Measurements from ENCODE around the gene CARD14.
"Not testable (repeated sequence)": the region's sequence is repeated elsewhere in the genome, so short reads cannot be mapped to it uniquely, and the experiment has no call there.

The CARD14 gene

DNA sequence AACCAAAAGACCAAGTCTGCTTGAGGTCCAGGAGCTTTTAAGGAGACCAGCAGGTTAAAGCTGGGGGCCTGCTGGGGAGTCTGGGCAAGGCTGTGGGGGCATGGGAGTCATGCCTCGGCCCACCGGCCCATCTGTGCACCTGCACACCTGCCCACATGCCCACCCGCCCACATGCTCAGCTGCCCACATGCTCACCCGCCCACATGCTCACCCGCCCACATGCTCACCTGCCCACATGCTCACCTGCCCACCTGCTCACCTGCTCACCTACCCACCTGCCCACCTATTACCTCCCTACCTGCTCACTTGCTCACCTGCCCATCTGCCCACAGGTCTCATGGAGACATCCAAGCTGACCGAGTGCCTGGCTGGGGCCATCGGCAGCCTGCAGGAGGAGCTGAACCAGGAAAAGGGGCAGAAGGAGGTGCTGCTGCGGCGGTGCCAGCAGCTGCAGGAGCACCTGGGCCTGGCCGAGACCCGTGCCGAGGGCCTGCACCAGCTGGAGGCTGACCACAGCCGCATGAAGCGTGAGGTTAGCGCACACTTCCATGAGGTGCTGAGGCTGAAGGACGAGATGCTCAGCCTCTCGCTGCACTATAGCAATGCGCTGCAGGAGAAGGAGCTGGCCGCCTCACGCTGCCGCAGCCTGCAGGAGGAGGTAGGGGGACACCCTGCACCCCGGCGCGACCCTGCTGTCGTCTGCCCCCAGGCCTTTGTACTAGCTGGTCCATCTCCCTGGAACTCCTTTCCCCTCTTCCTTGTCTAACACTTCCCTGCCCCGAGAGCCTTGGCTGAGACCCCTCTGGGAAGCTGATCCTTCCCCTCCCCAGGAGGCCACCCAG lies 14.0 kb downstream of the CARD14 start:
- no peak for DNase-seq (ENCODE audit: low spot score)

DNA sequence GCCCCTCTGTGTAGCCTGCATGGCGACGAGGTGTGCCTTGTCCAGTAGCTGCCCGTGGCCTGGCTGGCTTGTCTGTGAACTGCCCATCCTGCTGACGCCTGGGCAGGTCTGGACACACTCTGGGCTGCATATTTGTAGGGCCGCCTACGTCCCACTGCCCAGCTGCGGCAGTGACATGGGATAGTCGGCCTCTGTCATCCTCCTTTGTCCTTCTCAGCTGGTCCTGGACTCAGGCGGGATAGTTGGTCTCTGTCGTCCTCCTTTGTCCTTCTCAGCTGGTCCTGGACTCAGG lies 14.5 kb downstream of the CARD14 start:
- DNase-seq (ENCODE audit: low spot score) = no peak

- DNase-seq (ENCODE audit: low spot score) = no peak
These were observed 16.1 kb downstream of the CARD14 start for GRCh38 chr17:80185968-80186367.

DNA sequence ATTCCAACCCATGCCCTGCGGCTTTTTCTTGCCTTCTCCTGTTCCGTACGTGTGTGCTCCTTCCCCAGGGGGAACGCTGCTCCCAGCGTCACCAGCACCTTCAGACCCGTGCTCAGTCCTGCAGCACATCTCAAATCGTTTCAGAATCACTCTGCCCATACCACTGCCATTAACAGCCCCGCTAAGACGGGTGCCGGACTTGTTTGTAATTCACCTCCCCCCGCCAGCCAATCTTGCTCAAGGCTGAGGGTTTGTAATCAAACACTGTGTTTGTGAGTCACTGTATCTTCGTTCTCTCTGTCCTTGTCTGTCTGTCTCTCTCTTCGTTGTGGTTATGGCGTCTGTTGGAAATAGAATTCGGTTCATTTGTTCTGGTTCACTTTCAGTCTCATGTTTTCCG lies 17.3 kb downstream of the CARD14 start:
- DNase-seq (ENCODE audit: low spot score) = no peak

DNA sequence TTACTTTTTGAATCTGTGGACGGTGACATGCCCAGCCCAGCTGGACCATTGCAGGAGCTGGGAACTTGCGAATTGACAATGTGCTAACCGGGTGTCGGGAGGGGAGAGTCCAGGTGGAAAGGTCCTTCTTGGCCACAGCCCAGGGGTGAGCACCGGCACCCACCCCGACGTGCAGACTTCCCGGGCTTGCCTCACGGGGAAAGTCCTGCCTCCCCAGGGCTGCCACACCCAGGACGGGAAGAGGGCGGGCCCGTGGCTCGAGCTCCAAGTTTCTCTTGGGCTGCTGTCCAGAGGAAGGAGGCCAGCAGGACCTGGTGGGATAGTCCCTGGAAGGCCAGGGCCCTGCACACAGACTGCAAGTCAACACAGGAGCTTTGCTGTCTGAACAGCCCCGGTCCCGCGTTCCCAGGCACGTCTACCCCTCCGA lies 17.7 kb downstream of the CARD14 start:
- DNase-seq (ENCODE audit: low spot score) = no peak

- DNase-seq (ENCODE audit: low spot score) = no peak
These were observed 19.8 kb downstream of the CARD14 start for GRCh38 chr17:80189611-80190010.

- DNase-seq (ENCODE audit: low spot score) = no peak
These were observed 20.9 kb downstream of the CARD14 start for GRCh38 chr17:80190716-80191115.

- DNase-seq (ENCODE audit: low spot score) = peak; percentile 61
These were observed 21.4 kb downstream of the CARD14 start for GRCh38 chr17:80191192-80191591.

DNA sequence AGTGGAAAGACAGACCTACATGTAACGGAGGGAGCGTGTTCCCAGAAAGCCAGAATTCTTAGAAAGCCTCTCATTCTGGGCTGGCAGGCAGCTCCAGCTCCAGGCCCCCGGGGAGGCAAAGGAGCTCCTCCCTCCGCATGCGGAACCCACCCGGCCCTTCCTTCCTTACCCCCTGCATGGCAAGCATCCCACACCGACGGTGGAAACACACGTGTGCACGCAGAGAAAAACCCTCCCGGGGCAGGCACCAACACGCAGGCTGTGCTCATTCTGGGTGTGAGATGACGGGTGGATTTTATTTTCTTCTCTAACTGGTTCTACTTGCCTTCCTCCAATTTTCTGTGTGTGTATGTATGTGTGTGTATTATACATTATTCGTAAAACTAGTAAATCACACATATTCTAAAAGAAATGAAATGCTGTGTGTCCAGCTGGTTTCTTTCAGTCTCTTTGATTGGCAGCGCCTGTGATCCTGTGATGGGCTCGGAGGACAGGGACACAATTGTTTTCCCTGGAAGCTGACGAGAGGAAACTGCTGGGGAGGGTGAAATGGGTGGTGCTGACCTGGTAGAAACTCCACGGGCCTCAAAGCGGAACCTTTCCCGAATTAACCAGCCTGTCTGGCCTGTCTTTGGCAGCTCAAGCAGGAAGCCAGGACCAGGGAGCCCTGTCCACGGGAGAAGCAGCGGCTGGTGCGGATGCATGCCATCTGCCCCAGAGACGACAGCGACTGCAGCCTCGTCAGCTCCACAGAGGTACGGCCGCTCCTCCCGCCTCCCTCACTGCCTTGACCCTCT lies 22.2 kb downstream of the CARD14 start:
- no peak for DNase-seq (ENCODE audit: low spot score)

DNA sequence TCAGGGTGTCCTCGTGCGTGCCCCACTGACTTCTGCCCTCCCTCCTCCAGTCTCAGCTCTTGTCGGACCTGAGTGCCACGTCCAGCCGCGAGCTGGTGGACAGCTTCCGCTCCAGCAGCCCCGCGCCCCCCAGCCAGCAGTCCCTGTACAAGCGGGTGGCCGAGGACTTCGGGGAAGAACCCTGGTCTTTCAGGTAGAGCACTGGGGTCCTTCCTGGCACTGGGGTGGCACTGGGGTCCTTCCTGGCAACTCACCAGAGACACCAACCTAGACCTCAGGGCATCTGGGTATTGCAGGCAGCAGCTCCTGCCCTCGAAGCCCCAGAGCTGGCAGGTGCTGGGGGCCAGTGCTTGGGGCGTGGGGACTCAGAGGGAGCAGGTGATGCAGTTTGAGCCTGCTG lies 25.3 kb downstream of the CARD14 start:
- no peak for DNase-seq (ENCODE audit: low spot score)

DNA sequence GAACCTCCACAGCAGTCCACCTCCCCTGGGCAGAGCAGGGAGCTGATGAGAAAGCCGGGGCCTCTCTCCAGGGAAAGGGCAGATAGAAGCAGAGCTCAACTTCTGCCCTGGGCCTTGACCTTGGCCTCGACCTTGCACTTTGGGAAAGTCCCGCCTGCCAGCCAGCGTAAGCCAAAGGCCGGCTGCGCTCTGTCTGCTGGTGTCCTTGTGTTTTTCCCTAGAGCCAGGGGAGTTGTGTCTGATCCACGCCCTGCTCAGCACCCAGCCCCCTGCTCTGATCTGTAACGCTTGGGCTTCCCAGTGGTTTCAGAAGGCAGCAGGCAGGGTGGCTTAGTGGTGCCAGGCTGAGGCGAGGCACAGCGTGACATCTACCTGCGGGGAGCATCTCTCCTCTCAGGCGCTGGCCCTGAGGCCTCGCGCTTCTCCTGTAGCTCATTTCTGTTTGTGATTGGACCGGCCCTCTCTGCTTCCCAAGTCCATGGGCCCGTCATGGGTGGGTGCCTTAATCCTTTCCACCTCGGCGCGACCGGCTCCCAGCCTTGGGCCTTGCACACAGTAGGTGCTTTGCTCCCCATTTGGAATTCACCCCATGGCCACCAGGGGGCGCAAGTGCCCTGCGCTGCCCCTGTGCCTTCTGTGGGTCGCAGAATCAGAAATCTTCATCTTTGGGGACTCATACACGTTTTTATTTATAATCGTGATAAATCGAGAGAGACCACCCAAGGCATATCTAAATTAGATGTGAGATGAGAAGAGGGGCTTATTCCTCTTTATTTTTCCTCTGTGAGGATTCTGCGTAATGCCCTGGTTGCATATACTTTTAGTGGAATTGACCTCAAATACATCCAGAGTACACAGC lies 26.1 kb downstream of the CARD14 start:
- DNase-seq (ENCODE audit: low spot score) = peak; percentile 78

GRCh38 chr17:80196652-80197051 lies 26.8 kb downstream of the CARD14 start:
- no peak for DNase-seq (ENCODE audit: low spot score)

GRCh38 chr17:80198144-80198661 lies 28.4 kb downstream of the CARD14 start:
- DNase-seq (ENCODE audit: low spot score) = peak; percentile 77

DNA sequence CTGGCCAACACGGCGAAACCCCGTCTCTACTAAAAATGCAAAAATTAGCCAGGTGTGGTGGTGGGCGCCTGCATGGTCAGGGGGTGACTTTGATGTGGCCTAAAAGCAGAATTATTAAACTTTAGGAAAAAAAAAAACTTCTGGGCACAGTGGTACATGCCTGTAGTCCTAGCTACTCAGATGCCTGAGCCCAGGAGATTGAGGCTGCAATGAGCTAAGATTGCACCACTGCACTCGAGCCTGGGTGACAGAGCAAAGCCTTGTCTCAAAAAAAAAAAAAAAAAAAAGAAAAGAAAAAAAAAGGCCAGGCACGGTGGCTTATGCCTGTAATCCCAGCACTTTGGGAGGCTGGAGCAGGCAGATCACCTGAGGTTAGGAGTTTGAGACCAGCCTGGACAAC lies 29.5 kb downstream of the CARD14 start:
- not testable (repeated sequence) for DNase-seq (ENCODE audit: low spot score)

GRCh38 chr17:80201446-80201845 lies 31.6 kb downstream of the CARD14 start:
- DNase-seq (ENCODE audit: low spot score) = no peak

- no peak for DNase-seq (ENCODE audit: low spot score)
These were observed 32.4 kb downstream of the CARD14 start for GRCh38 chr17:80202197-80202596.

DNA sequence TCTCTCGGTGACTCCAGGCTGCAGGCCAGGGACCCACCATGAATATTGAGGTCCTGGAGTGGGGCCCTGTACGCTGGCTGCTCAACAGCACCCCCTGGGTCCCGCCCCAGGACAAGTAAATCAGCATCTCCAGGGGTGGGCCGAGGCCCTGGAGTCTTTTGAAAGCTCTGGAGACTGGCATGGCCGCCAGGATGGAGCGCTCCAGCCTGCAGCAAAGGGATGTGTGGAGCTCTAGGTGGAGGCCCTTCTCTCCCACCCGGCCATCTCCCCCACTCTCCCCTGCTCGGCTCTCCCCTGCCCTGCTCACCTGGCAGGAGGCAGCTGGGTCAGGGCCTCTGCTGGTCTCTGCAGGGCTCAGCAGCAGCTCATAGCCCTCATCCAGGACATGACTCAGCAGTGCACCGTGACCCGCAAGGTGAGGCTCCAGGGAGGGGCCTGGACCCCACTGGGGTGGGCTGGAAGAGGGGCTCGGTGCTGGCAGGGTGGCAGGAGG lies 33.7 kb downstream of the CARD14 start:
- no peak for DNase-seq (ENCODE audit: low spot score)

- no peak for DNase-seq (ENCODE audit: low spot score)
These were observed 35.0 kb downstream of the CARD14 start for GRCh38 chr17:80204626-80205468.

DNA sequence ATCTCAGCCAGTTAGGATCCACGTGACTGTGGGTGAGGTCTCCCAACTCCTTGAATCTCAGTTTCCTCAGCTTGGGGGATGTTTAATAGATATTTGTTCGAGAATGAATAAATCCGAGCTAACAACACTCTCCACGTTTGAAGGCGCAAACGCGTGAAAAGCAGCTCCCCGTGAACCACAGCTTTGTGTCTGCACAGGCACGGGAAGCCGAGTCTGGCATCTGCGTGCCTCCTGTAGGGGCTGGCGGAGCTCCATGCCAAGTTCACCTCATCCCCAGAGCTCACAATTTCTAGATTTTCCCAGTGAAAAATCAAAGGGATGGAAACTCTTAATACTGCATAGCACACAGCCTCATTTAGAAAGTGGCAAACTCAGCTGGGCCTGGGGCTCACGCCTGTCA lies 36.0 kb downstream of the CARD14 start:
- no peak for DNase-seq (ENCODE audit: low spot score)

- DNase-seq (ENCODE audit: low spot score) = no peak
These were observed 38.2 kb downstream of the CARD14 start for GRCh38 chr17:80208050-80208449.

DNA sequence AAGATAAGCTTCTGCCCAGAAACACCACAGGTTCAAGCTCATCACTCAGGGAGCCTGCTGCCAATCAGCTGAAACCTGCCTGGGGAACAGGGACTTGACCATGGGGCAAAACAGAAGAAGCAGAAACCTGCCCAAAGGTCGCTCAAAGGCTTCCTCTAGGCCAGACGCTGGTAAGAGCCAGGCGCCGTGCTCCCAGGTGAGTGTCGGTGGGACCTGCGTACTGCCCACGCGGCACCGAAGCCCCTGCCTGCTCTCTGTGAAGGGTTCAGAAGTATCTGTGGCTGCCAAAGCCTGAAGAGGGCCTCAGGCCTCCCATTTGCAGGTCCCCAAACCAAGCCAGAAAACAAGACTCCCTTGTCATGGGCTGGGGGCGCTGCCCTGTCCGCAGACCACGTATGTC lies 39.9 kb downstream of the CARD14 start:
- DNase-seq (ENCODE audit: low spot score) = no peak

Data from iPS-NIHi11 (cell line).